ENCODE data around the gene ANKRD13B. TPM values are rescaled to one million over a fixed set of nuclear protein-coding genes. Genes with fewer than 3 reads are reported as not detected.

The ANKRD13B gene
- total RNA-seq, 5 donors from 2014 or later (not counting 1 experiment from before 2014, with no cell fraction given), result 1.7 to 6.4 (median 4.1) TPM

- ChIA-PET CTCF (interaction anchor here (0.7 to 1.6 kb wide), 3 partner anchors 31 to 757 kb away, joined by 3 to 5 read pairs (median 3); no protein-coding TSS in a partner anchor), POLR2A (no interaction called here)
- Histone ChIP-seq H3K9me3 (no peaks in the 10 kb centered on the region), H3K36me3 (ENCODE audit: control insufficient read depth in 2 of 2, extremely low read depth in 1 of 2, insufficient read depth in 1 of 2, low read length in 1 of 2) (peaks cover 15 to 27% of the 10 kb centered on the region in 2 donors), H3K27me3 (replicated peaks in 1 of 2; ENCODE audit: control insufficient read depth in 2 of 2, extremely low read depth in 1 of 2, insufficient read depth in 2 of 2, low read length in 1 of 2) (no peaks in the 10 kb centered on the region), H3K4me3 (ENCODE audit: control insufficient read depth in 1 of 2, extremely low read depth in 1 of 2, low read length in 1 of 2) (peak overlapping the region in 1 of 2 donors; percentile 56), H3K4me1 (ENCODE audit: control insufficient read depth in 1 of 2, extremely low read depth in 1 of 2, insufficient read depth in 2 of 2, low read length in 2 of 2) (peaks cover 14 to 62% of the 10 kb centered on the region in 2 experiments), H3K27ac (ENCODE audit: low read length) (peak overlapping the region; percentile 26)
- peaks cover 10% of the 10 kb centered on the region for H3K36me3 Mint-ChIP-seq
- H3K27me3 Mint-ChIP-seq, result no peaks in the 10 kb centered on the region
- ATAC-seq (replicated peaks in 1 of 4) (no peak), DNase-seq (no peak)
- peaks cover 51 to 55% (median 55%) of the 10 kb centered on the region in 3 donors for H3K4me1 Mint-ChIP-seq
- 100% methylated on average over 3 of the region's 12 CpGs for WGBS (ENCODE audit: insufficient coverage)
- peak overlapping the region; percentile 76 to 86 for H3K27ac Mint-ChIP-seq
- no peak overlapping the region for H3K4me3 Mint-ChIP-seq
- no peaks in the 10 kb centered on the region for H3K9me3 Mint-ChIP-seq
These were observed 8.4 kb upstream of the ANKRD13B start for GRCh38 chr17:29584452-29585079.

GRCh38 chr17:29585080-29585751 lies 7.7 kb upstream of the ANKRD13B start:
- Mint-ChIP-seq H3K9me3 (no peaks in the 10 kb centered on the region), H3K27ac (peak overlapping the region; percentile 66 to 86), H3K27me3 (no peaks in the 10 kb centered on the region), H3K4me1 (peaks cover 55 to 56% (median 56%) of the 10 kb centered on the region in 3 donors), H3K4me3 (peak overlapping the region in 2 of 3 donors; percentile 39 to 48), H3K36me3 (peaks cover 6% of the 10 kb centered on the region)
- H3K4me3 ChIP-seq (ENCODE audit: control insufficient read depth in 1 of 2, extremely low read depth in 1 of 2, low read length in 1 of 2), result peak overlapping the region in 1 of 2 donors; percentile 56
- DNase-seq, result peak in 6 of 35 experiments; percentile 11 to 55 (median 36)
- ATAC-seq (replicated peaks in 1 of 4), result no peak
- peak overlapping the region; percentile 28 for H3K27ac ChIP-seq (ENCODE audit: low read length)
- H3K4me1 ChIP-seq (ENCODE audit: control insufficient read depth in 1 of 2, extremely low read depth in 1 of 2, insufficient read depth in 2 of 2, low read length in 2 of 2), result peaks cover 18 to 64% of the 10 kb centered on the region in 2 experiments
- H3K9me3 ChIP-seq, result no peaks in the 10 kb centered on the region
- H3K36me3 ChIP-seq (ENCODE audit: control insufficient read depth in 2 of 2, extremely low read depth in 1 of 2, insufficient read depth in 1 of 2, low read length in 1 of 2), result peaks cover 15 to 22% of the 10 kb centered on the region in 2 donors
- H3K27me3 ChIP-seq (replicated peaks in 1 of 2; ENCODE audit: control insufficient read depth in 2 of 2, extremely low read depth in 1 of 2, insufficient read depth in 2 of 2, low read length in 1 of 2), result no peaks in the 10 kb centered on the region
- ChIA-PET POLR2A (no interaction called here), CTCF (interaction anchor here (0.7 to 1.6 kb wide), 4 partner anchors 30 to 758 kb away, joined by 3 to 5 read pairs (median 4); no protein-coding TSS in a partner anchor)
- 55% methylated on average over 3 of the region's 8 CpGs for WGBS (ENCODE audit: insufficient coverage)

- WGBS (ENCODE audit: insufficient coverage), result 96% methylated on average over 3 of the region's 9 CpGs
- CTCF ChIA-PET, result interaction anchor here in 1 of 2 donors (0.6 to 2.0 kb wide), 3 partner anchors 19 to 191 kb away, joined by 3 to 10 read pairs (median 4); partner anchors contain the start of gene TP53I13
- Mint-ChIP-seq H3K27me3 (no peaks in the 10 kb centered on the region), H3K36me3 (peaks cover 3% of the 10 kb centered on the region), H3K4me3 (peak overlapping the region; percentile 87 to 93 (median 89)), H3K9me3 (no peaks in the 10 kb centered on the region), H3K27ac (peak overlapping the region; percentile 92 to 94), H3K4me1 (peaks cover 65 to 68% (median 68%) of the 10 kb centered on the region in 3 donors)
- H3K27ac ChIP-seq (ENCODE audit: low read length), result no peak overlapping the region
- H3K4me3 ChIP-seq (ENCODE audit: control insufficient read depth in 1 of 2, extremely low read depth in 1 of 2, low read length in 1 of 2), result no peak overlapping the region
- H3K9me3 ChIP-seq, result no peaks in the 10 kb centered on the region
- no peaks in the 10 kb centered on the region for H3K27me3 ChIP-seq (replicated peaks in 1 of 2; ENCODE audit: control insufficient read depth in 2 of 2, extremely low read depth in 1 of 2, insufficient read depth in 2 of 2, low read length in 1 of 2)
- peaks cover 6 to 17% of the 10 kb centered on the region in 2 donors for H3K36me3 ChIP-seq (ENCODE audit: control insufficient read depth in 2 of 2, extremely low read depth in 1 of 2, insufficient read depth in 1 of 2, low read length in 1 of 2)
- H3K4me1 ChIP-seq (ENCODE audit: control insufficient read depth in 1 of 2, extremely low read depth in 1 of 2, insufficient read depth in 2 of 2, low read length in 2 of 2), result peaks cover 30 to 70% of the 10 kb centered on the region in 2 experiments
- ATAC-seq (replicated peaks in 1 of 4) (no peak), DNase-seq (no peak)
- POLR2A ChIA-PET, result no interaction called here
These were observed 6.1 kb upstream of the ANKRD13B start for GRCh38 chr17:29586676-29587469.

GRCh38 chr17:29587591-29587990 lies 5.3 kb upstream of the ANKRD13B start:
- peak overlapping the region in 1 of 2 donors; percentile 75 for H3K4me3 ChIP-seq (ENCODE audit: control insufficient read depth in 1 of 2, extremely low read depth in 1 of 2, low read length in 1 of 2)

GRCh38 chr17:29588017-29588561 lies 4.8 kb upstream of the ANKRD13B start:
- 3% methylated on average over 3 of the region's 8 CpGs for WGBS (ENCODE audit: insufficient coverage)
- CTCF ChIA-PET, result interaction anchor here in 1 of 2 donors (0.9 to 2.0 kb wide), 3 partner anchors 20 to 32 kb away, joined by 3 to 10 read pairs (median 4); partner anchors contain the start of gene TP53I13

More at GRCh38 chr17:29587591-29587990, 5.3 kb upstream of the ANKRD13B start:
- Mint-ChIP-seq H3K4me3 (peak overlapping the region; percentile 87 to 93 (median 89)), H3K36me3 (no peaks in the 10 kb centered on the region), H3K9me3 (no peaks in the 10 kb centered on the region), H3K27me3 (no peaks in the 10 kb centered on the region), H3K4me1 (peaks cover 69 to 75% (median 72%) of the 10 kb centered on the region in 3 donors), H3K27ac (peak overlapping the region; percentile 92 to 94)
- ATAC-seq (replicated peaks in 1 of 4), result no peak
- Histone ChIP-seq H3K4me1 (ENCODE audit: control insufficient read depth in 1 of 2, extremely low read depth in 1 of 2, insufficient read depth in 2 of 2, low read length in 2 of 2) (peaks cover 36 to 77% of the 10 kb centered on the region in 2 experiments), H3K27ac (ENCODE audit: low read length) (no peak overlapping the region), H3K9me3 (no peaks in the 10 kb centered on the region), H3K36me3 (ENCODE audit: control insufficient read depth in 2 of 2, extremely low read depth in 1 of 2, insufficient read depth in 1 of 2, low read length in 1 of 2) (peaks cover 5 to 11% of the 10 kb centered on the region in 2 donors), H3K27me3 (replicated peaks in 1 of 2; ENCODE audit: control insufficient read depth in 2 of 2, extremely low read depth in 1 of 2, insufficient read depth in 2 of 2, low read length in 1 of 2) (no peaks in the 10 kb centered on the region)
- ChIA-PET CTCF (interaction anchor here in 1 of 2 donors (0.9 to 2.0 kb wide), 3 partner anchors 19 to 33 kb away, joined by 3 to 10 read pairs (median 4); partner anchors contain the start of gene TP53I13), POLR2A (no interaction called here)
- no peak for DNase-seq
- 75% methylated on average over 2 of the region's 6 CpGs for WGBS (ENCODE audit: insufficient coverage)

More at GRCh38 chr17:29588017-29588561, 4.8 kb upstream of the ANKRD13B start:
- Histone ChIP-seq H3K27ac (ENCODE audit: low read length) (peak overlapping the region; percentile 11), H3K36me3 (ENCODE audit: control insufficient read depth in 2 of 2, extremely low read depth in 1 of 2, insufficient read depth in 1 of 2, low read length in 1 of 2) (peaks cover under 1 to 6% of the 10 kb centered on the region in 2 donors), H3K9me3 (no peaks in the 10 kb centered on the region), H3K4me1 (ENCODE audit: control insufficient read depth in 1 of 2, extremely low read depth in 1 of 2, insufficient read depth in 2 of 2, low read length in 2 of 2) (peaks cover 37 to 81% of the 10 kb centered on the region in 2 experiments), H3K27me3 (replicated peaks in 1 of 2; ENCODE audit: control insufficient read depth in 2 of 2, extremely low read depth in 1 of 2, insufficient read depth in 2 of 2, low read length in 1 of 2) (no peaks in the 10 kb centered on the region), H3K4me3 (ENCODE audit: control insufficient read depth in 1 of 2, extremely low read depth in 1 of 2, low read length in 1 of 2) (peak overlapping the region; percentile 75 to 80)
- Mint-ChIP-seq H3K9me3 (no peaks in the 10 kb centered on the region), H3K27me3 (no peaks in the 10 kb centered on the region), H3K27ac (peak overlapping the region; percentile 92 to 94), H3K4me3 (peak overlapping the region; percentile 87 to 93 (median 89)), H3K4me1 (peaks cover 69 to 78% (median 75%) of the 10 kb centered on the region in 3 donors), H3K36me3 (no peaks in the 10 kb centered on the region)
- POLR2A ChIA-PET, result no interaction called here
- no peak for ATAC-seq (replicated peaks in 1 of 4)
- no peak for DNase-seq
